HL-60 (cell line): ENCODE results near the gene TMEM132D.

Experiments used
- DNase-seq, 2 experiments: peaks; one replicate each; pipeline ENCODE4 v3.0.0-alpha.2; 2010 to 2020; ENCODE audit warnings: low read depth in 1 of 2, low spot score in 1 of 2
- H3K27ac ChIP-seq: fragments of 250-450 bp; sonication (Bioruptor Pico); replicated peaks from 2 replicates; pipeline ENCODE4 v1.5.1; 2020; ENCODE audit warnings: mild to moderate bottlenecking, moderate library complexity
- H3K27me3 ChIP-seq: fragments of 250-450 bp; sonication (Bioruptor Pico); 2 replicates; pipeline ENCODE4 v1.5.1; 2021; ENCODE audit warnings: mild to moderate bottlenecking, moderate library complexity; ENCODE audit not compliant: insufficient read depth, poor library complexity, severe bottlenecking
- H3K4me3 ChIP-seq: replicated peaks from 2 replicates; pipeline ENCODE4 v1.5.1; 2011; ENCODE audit warnings: mild to moderate bottlenecking, control low read depth, low read length; ENCODE audit not compliant: insufficient read depth
- GABPA ChIP-seq: IDR thresholded peaks from 2 replicates; pipeline ENCODE4 v1.6.1; 2012; ENCODE audit warnings: low read depth
- POLR2AphosphoS5 ChIP-seq: IDR thresholded peaks from 2 replicates; pipeline ENCODE4 v1.6.1; 2012; ENCODE audit warnings: low read depth
- SPI1 ChIP-seq: IDR thresholded peaks from 2 replicates; pipeline ENCODE4 v1.6.1; 2012; ENCODE audit warnings: low read depth, mild to moderate bottlenecking, borderline replicate concordance
- TF ChIP-seq, protein P1 (sequence below): IDR thresholded peaks from one replicate; pipeline ENCODE4 v1.5.1; 2011; ENCODE audit warnings: low read length, control low read depth, inconsistent platforms; ENCODE audit not compliant: insufficient read depth
- TF ChIP-seq, protein P2 (sequence below): IDR thresholded peaks from 2 replicates; pipeline ENCODE4 v1.6.1; 2012; ENCODE audit warnings: low read depth; ENCODE audit not compliant: insufficient replicate concordance

The TMEM132D gene

DNA sequence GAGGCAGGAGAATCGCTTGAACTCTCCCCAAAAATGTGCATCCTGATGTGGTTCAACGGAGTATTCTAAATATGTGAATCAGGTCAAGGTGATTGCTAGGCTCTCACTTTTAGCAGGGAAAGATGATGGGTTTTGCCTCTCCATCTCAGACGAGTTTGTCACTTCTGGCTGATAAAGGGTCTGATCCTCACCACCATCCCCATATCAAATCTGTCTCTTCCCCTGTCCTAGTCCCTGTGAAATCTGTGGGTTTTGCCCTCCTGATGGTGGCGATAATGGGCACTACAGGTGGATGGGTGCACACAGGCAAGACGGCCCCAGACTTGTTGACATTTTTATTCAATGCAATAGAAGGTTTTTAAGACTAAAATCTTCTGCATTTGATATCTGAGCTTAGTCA, 665.9 kb downstream of the TMEM132D start:
- Histone ChIP-seq H3K27me3 (no peaks in the 10 kb centered on the region), H3K4me3 (no peak overlapping the region), H3K27ac (no peak overlapping the region)
- no peak for DNase-seq
- no peak for TF ChIP-seq SPI1
- no peak for TF ChIP-seq POLR2AphosphoS5
- TF ChIP-seq, protein P1, sequence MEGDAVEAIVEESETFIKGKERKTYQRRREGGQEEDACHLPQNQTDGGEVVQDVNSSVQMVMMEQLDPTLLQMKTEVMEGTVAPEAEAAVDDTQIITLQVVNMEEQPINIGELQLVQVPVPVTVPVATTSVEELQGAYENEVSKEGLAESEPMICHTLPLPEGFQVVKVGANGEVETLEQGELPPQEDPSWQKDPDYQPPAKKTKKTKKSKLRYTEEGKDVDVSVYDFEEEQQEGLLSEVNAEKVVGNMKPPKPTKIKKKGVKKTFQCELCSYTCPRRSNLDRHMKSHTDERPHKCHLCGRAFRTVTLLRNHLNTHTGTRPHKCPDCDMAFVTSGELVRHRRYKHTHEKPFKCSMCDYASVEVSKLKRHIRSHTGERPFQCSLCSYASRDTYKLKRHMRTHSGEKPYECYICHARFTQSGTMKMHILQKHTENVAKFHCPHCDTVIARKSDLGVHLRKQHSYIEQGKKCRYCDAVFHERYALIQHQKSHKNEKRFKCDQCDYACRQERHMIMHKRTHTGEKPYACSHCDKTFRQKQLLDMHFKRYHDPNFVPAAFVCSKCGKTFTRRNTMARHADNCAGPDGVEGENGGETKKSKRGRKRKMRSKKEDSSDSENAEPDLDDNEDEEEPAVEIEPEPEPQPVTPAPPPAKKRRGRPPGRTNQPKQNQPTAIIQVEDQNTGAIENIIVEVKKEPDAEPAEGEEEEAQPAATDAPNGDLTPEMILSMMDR: no peak
- TF ChIP-seq, protein P2, sequence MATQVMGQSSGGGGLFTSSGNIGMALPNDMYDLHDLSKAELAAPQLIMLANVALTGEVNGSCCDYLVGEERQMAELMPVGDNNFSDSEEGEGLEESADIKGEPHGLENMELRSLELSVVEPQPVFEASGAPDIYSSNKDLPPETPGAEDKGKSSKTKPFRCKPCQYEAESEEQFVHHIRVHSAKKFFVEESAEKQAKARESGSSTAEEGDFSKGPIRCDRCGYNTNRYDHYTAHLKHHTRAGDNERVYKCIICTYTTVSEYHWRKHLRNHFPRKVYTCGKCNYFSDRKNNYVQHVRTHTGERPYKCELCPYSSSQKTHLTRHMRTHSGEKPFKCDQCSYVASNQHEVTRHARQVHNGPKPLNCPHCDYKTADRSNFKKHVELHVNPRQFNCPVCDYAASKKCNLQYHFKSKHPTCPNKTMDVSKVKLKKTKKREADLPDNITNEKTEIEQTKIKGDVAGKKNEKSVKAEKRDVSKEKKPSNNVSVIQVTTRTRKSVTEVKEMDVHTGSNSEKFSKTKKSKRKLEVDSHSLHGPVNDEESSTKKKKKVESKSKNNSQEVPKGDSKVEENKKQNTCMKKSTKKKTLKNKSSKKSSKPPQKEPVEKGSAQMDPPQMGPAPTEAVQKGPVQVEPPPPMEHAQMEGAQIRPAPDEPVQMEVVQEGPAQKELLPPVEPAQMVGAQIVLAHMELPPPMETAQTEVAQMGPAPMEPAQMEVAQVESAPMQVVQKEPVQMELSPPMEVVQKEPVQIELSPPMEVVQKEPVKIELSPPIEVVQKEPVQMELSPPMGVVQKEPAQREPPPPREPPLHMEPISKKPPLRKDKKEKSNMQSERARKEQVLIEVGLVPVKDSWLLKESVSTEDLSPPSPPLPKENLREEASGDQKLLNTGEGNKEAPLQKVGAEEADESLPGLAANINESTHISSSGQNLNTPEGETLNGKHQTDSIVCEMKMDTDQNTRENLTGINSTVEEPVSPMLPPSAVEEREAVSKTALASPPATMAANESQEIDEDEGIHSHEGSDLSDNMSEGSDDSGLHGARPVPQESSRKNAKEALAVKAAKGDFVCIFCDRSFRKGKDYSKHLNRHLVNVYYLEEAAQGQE: no peak
- no peak for TF ChIP-seq GABPA

- Histone ChIP-seq H3K4me3 (no peak overlapping the region), H3K27ac (no peak overlapping the region), H3K27me3 (no peaks in the 10 kb centered on the region)
- TF ChIP-seq, protein P2: no peak
- no peak for TF ChIP-seq GABPA
- TF ChIP-seq, protein P1: no peak
- no peak for TF ChIP-seq POLR2AphosphoS5
- TF ChIP-seq SPI1: no peak
- no peak for DNase-seq
Observed at GRCh38 chr12:129234209-129234608, 669.6 kb downstream of the TMEM132D start.

GRCh38 chr12:129231491-129231890, 672.3 kb downstream of the TMEM132D start:
- no peak for TF ChIP-seq POLR2AphosphoS5
- TF ChIP-seq, protein P1: no peak
- TF ChIP-seq, protein P2: no peak
- TF ChIP-seq SPI1: no peak
- no peak for TF ChIP-seq GABPA
- no peak for DNase-seq
- H3K27me3 ChIP-seq: no peaks in the 10 kb centered on the region
- H3K4me3 ChIP-seq: no peak overlapping the region
- no peak overlapping the region for H3K27ac ChIP-seq
